Type B pancreatic cell (in vitro differentiated cells): ENCODE data around the gene HIVEP2. TPM values are rescaled to one million over a fixed set of nuclear protein-coding genes. Genes with fewer than 3 reads are reported as not detected.
A peak's percentile ranks its signal among the peaks of the same experiment; 100 is the strongest.

ENCODE experiments used
- DNase-seq: peaks from one replicate; pipeline ENCODE4 v3.0.0; 2021; ENCODE audit warnings: mixed read lengths; ENCODE audit not compliant: unreplicated experiment; ENCODE audit errors: extremely low spot score
- H3K27ac Mint-ChIP-seq: 2 replicates; pipeline ENCODE4 v1.8.0; 2021; ENCODE audit warnings: mild to moderate bottlenecking, mixed read lengths
- H3K27me3 Mint-ChIP-seq: 2 replicates; pipeline ENCODE4 v1.8.0; 2021; ENCODE audit warnings: mixed read lengths
- H3K36me3 Mint-ChIP-seq: 2 replicates; pipeline ENCODE4 v1.8.0; 2021; ENCODE audit warnings: mixed read lengths
- H3K4me1 Mint-ChIP-seq: one replicate; pipeline ENCODE4 v1.8.0; 2021; ENCODE audit warnings: mixed read lengths; ENCODE audit not compliant: unreplicated experiment
- H3K4me3 Mint-ChIP-seq: 2 replicates; pipeline ENCODE4 v1.8.0; 2021; ENCODE audit warnings: mild to moderate bottlenecking, mixed read lengths
- H3K9me3 Mint-ChIP-seq: 2 replicates; pipeline ENCODE4 v1.8.0; 2021; ENCODE audit warnings: mixed read lengths
- CTCF ChIP-seq: fragments of 200-600 bp; sonication (generic); conservative IDR thresholded peaks from 2 replicates; pipeline ENCODE4 v1.5.0; 2021; ENCODE audit warnings: antibody characterized with exemption, mild to moderate bottlenecking
- total RNA-seq: library from RNA; stranded (reverse); gene quantifications from 2 replicates; pipeline ENCODE4 v1.2.1, GENCODE V29; 2021; ENCODE audit warnings: low replicate concordance

Gene HIVEP2
- total RNA-seq, 1 donor from 2014 or later = 12.3 TPM

GRCh38 chr6:142878407-142878806, 66.6 kb downstream of the HIVEP2 start:
- no peak overlapping the region for H3K4me3 Mint-ChIP-seq
- H3K27ac Mint-ChIP-seq = no peak overlapping the region
- peaks cover 5% of the 10 kb centered on the region for H3K4me1 Mint-ChIP-seq
- no peaks in the 10 kb centered on the region for H3K9me3 Mint-ChIP-seq
- DNase-seq = no peak
- peaks cover 4% of the 10 kb centered on the region for H3K36me3 Mint-ChIP-seq
- H3K27me3 Mint-ChIP-seq = no peaks in the 10 kb centered on the region
- TF ChIP-seq CTCF = no peak

GRCh38 chr6:142874676-142875075, 70.3 kb downstream of the HIVEP2 start:
- no peak for DNase-seq
- H3K4me1 Mint-ChIP-seq = peaks cover 7% of the 10 kb centered on the region
- peak overlapping the region; percentile 10 for H3K4me3 Mint-ChIP-seq
- no peak for TF ChIP-seq CTCF
- no peaks in the 10 kb centered on the region for H3K27me3 Mint-ChIP-seq
- peak overlapping the region; percentile 35 for H3K27ac Mint-ChIP-seq
- peaks cover 4% of the 10 kb centered on the region for H3K36me3 Mint-ChIP-seq
- peaks cover 6% of the 10 kb centered on the region for H3K9me3 Mint-ChIP-seq

GRCh38 chr6:142872376-142872775, 72.6 kb downstream of the HIVEP2 start:
- Mint-ChIP-seq H3K9me3 (peaks cover 6% of the 10 kb centered on the region), H3K4me3 (no peak overlapping the region), H3K27ac (peak overlapping the region; percentile 7), H3K27me3 (no peaks in the 10 kb centered on the region), H3K4me1 (peaks cover 13% of the 10 kb centered on the region), H3K36me3 (no peaks in the 10 kb centered on the region)
- DNase-seq = no peak
- TF ChIP-seq CTCF = no peak

GRCh38 chr6:142871910-142872331, 73.1 kb downstream of the HIVEP2 start:
- H3K36me3 Mint-ChIP-seq = no peaks in the 10 kb centered on the region
- H3K4me3 Mint-ChIP-seq = no peak overlapping the region
- H3K9me3 Mint-ChIP-seq = peaks cover 6% of the 10 kb centered on the region
- no peak for TF ChIP-seq CTCF
- no peaks in the 10 kb centered on the region for H3K27me3 Mint-ChIP-seq
- DNase-seq = no peak
- H3K4me1 Mint-ChIP-seq = peaks cover 13% of the 10 kb centered on the region
- peak overlapping the region; percentile 7 for H3K27ac Mint-ChIP-seq

GRCh38 chr6:142870787-142871415, 74.1 kb downstream of the HIVEP2 start:
- H3K36me3 Mint-ChIP-seq = no peaks in the 10 kb centered on the region
- peaks cover 13% of the 10 kb centered on the region for H3K4me1 Mint-ChIP-seq
- DNase-seq = no peak
- H3K9me3 Mint-ChIP-seq = peaks cover 6% of the 10 kb centered on the region
- TF ChIP-seq CTCF = no peak
- no peak overlapping the region for H3K4me3 Mint-ChIP-seq
- H3K27me3 Mint-ChIP-seq = no peaks in the 10 kb centered on the region
- no peak overlapping the region for H3K27ac Mint-ChIP-seq
